SK-N-SH (cell line): ENCODE results near the gene ANKRD18B. TPM values are rescaled to one million over a fixed set of nuclear protein-coding genes. Genes with fewer than 3 reads are reported as not detected.
A peak's percentile ranks its signal among the peaks of the same experiment; 100 is the strongest.
"Not testable (repeated sequence)": the region's sequence is repeated elsewhere in the genome, so short reads cannot be mapped to it uniquely, and the experiment has no call there.

Experiments used
- CTCF ChIA-PET: fragments of 300-600, 350-600 bp; formaldehyde crosslinking; extraction: SDS; loops from one replicate; lab custom pipeline; 2021; lab: Yijun Ruan, JAX
- POLR2A ChIA-PET: fragments of 350-600 bp; sonication (Branson Sonifier 250); formaldehyde crosslinking; extraction: SDS; loops from one replicate; lab custom pipeline; 2020; ENCODE audit warnings: antibody characterized with exemption, inconsistent platforms; lab: Yijun Ruan, JAX
- DNase-seq: peaks from one replicate; pipeline ENCODE4 v3.0.0; 2012
- H2AFZ ChIP-seq: fragments of 200-600 bp; sonication (generic); 2 replicates; pipeline ENCODE4 v1.8.1; 2016; ENCODE audit warnings: antibody characterized with exemption, mild to moderate bottlenecking, low read depth
- H3F3A ChIP-seq: fragments of 200-600 bp; sonication (generic); replicated peaks from 2 replicates; pipeline ENCODE3; 2016; ENCODE audit warnings: antibody characterized with exemption, mild to moderate bottlenecking; ENCODE audit not compliant: insufficient read depth
- H3K27ac ChIP-seq, 2 experiments: fragments of 200-500 bp in 1 of 2; fragments of 200-600 bp in 1 of 2; sonication (Bioruptor generic) in 1 of 2; sonication (generic), shearing (Covaris generic) in 1 of 2; 2 replicates each; pipeline versions ENCODE4 v1.5.1 to v1.6.1; 2014 to 2016; ENCODE audit warnings: low read depth in 2 of 2, inconsistent platforms in 1 of 2, low read length in 1 of 2, mild to moderate bottlenecking in 1 of 2, mixed read lengths in 1 of 2
- H3K27me3 ChIP-seq: fragments of 200-600 bp; sonication (generic), shearing (Covaris generic); 2 replicates; pipeline ENCODE4 v1.6.1; 2016; ENCODE audit warnings: mixed run types; ENCODE audit not compliant: insufficient read depth
- H3K36me3 ChIP-seq, 2 experiments: fragments of 200-500 bp in 1 of 2; fragments of 200-600 bp in 1 of 2; sonication (Bioruptor generic) in 1 of 2; sonication (generic) in 1 of 2; replicated peaks in 1 of 2; 2 replicates each; pipeline versions ENCODE3 to v1.5.1; 2014 to 2016; ENCODE audit warnings: low read length in 1 of 2, mild to moderate bottlenecking in 1 of 2; ENCODE audit not compliant: insufficient read depth in 2 of 2, control insufficient read depth in 1 of 2
- H3K4me1 ChIP-seq, 2 experiments: fragments of 200-500 bp in 1 of 2; fragments of 200-600 bp in 1 of 2; sonication (Bioruptor generic) in 1 of 2; sonication (generic), shearing (Covaris generic) in 1 of 2; 2 replicates each; pipeline versions ENCODE4 v1.5.1 to v1.6.1; 2014 to 2016; ENCODE audit warnings: low read depth in 1 of 2, low read length in 1 of 2, mixed run types in 1 of 2; ENCODE audit not compliant: insufficient read depth in 2 of 2, control insufficient read depth in 1 of 2
- H3K4me2 ChIP-seq: fragments of 200-600 bp; sonication (generic), shearing (Covaris generic); 2 replicates; pipeline ENCODE4 v1.6.1; 2017; ENCODE audit warnings: mixed run types
- H3K4me3 ChIP-seq, 2 experiments: fragments of 200-500 bp in 1 of 2; fragments of 200-600 bp in 1 of 2; sonication (Bioruptor generic) in 1 of 2; sonication (generic), shearing (Covaris generic) in 1 of 2; 2 replicates each; pipeline versions ENCODE4 v1.5.1 to v1.8.1; 2014 to 2016; ENCODE audit warnings: low read depth in 2 of 2, inconsistent platforms in 1 of 2, low read length in 1 of 2, mild to moderate bottlenecking in 1 of 2, mixed read lengths in 1 of 2, moderate library complexity in 1 of 2
- H3K79me2 ChIP-seq: fragments of 200-600 bp; sonication (generic); 2 replicates; pipeline ENCODE4 v1.8.1; 2017; ENCODE audit warnings: mild to moderate bottlenecking; ENCODE audit not compliant: insufficient read depth
- H3K9ac ChIP-seq: fragments of 200-600 bp; sonication (generic); 2 replicates; pipeline ENCODE4 v1.6.1; 2017; ENCODE audit warnings: mixed run types
- H3K9me2 ChIP-seq: fragments of 200-600 bp; sonication (generic); 2 replicates; pipeline ENCODE4 v1.6.1; 2017; ENCODE audit warnings: mixed run types
- H3K9me3 ChIP-seq: fragments of 200-600 bp; sonication (generic); 2 replicates; pipeline ENCODE4 v1.6.1; 2017; ENCODE audit warnings: mixed run types, mild to moderate bottlenecking, moderate library complexity
- H4K20me1 ChIP-seq: fragments of 200-600 bp; sonication (generic); 2 replicates; pipeline ENCODE4 v1.6.1; 2017; ENCODE audit warnings: mild to moderate bottlenecking, mixed run types; ENCODE audit not compliant: insufficient read depth
- CHD2 ChIP-seq: fragments of 150-350 bp; IDR thresholded peaks from 2 replicates; pipeline ENCODE4 v1.6.1; 2018; ENCODE audit warnings: low read length; ENCODE audit not compliant: partially characterized antibody
- CTCF ChIP-seq: fragments of 200-600 bp; sonication (generic); IDR thresholded peaks from 2 replicates; pipeline ENCODE4 v1.6.1; 2017; ENCODE audit warnings: antibody characterized with exemption, mild to moderate bottlenecking, moderate library complexity
- ELF1 ChIP-seq: IDR thresholded peaks from 2 replicates; pipeline ENCODE4 v1.4.0; 2012
- EP300 ChIP-seq, 2 experiments: IDR thresholded peaks; 2 replicates each; pipeline versions ENCODE4 v1.4.0 to v1.6.1; 2012; ENCODE audit warnings: borderline replicate concordance in 1 of 2, low read depth in 1 of 2, low read length in 1 of 2
- EZH2phosphoT487 ChIP-seq: fragments of 200-600 bp; sonication (generic); IDR thresholded peaks from 2 replicates; pipeline ENCODE4 v1.6.1; 2017; ENCODE audit warnings: low read depth, mixed run types, mild to moderate bottlenecking, antibody characterized with exemption, moderate library complexity, borderline replicate concordance
- FOSL2 ChIP-seq: IDR thresholded peaks from 2 replicates; pipeline ENCODE4 v1.4.0; 2012; ENCODE audit warnings: low read depth, mild to moderate bottlenecking, moderate library complexity, borderline replicate concordance
- FOXJ3 ChIP-seq: sonication (generic); formaldehyde crosslinking; IDR thresholded peaks from 2 replicates; pipeline ENCODE4 v1.5.1; 2020; ENCODE audit warnings: mild to moderate bottlenecking, missing genetic modification reagents
- FOXM1 ChIP-seq: IDR thresholded peaks from 2 replicates; pipeline ENCODE4 v1.4.0; 2012; ENCODE audit warnings: low read depth, mild to moderate bottlenecking
- GABPA ChIP-seq: IDR thresholded peaks from 2 replicates; pipeline ENCODE4 v1.4.0; 2012; ENCODE audit warnings: low read depth, mild to moderate bottlenecking
- JUND ChIP-seq: IDR thresholded peaks from 2 replicates; pipeline ENCODE4 v1.4.0; 2012
- MAX ChIP-seq: IDR thresholded peaks from 2 replicates; pipeline ENCODE4 v1.4.0; 2012; ENCODE audit warnings: low read depth
- MEF2A ChIP-seq: IDR thresholded peaks from 2 replicates; pipeline ENCODE4 v1.4.0; 2012; ENCODE audit warnings: low read depth, borderline replicate concordance
- MXI1 ChIP-seq: IDR thresholded peaks from 2 replicates; pipeline ENCODE4 v1.6.1; 2012; ENCODE audit warnings: mild to moderate bottlenecking, low read depth, low read length, improper control_type of control experiment
- NRF1 ChIP-seq: IDR thresholded peaks from 2 replicates; pipeline ENCODE4 v1.6.1; 2012; ENCODE audit warnings: low read depth, mild to moderate bottlenecking, low read length
- PBX3 ChIP-seq: IDR thresholded peaks from 2 replicates; pipeline ENCODE4; 2012
- POLR2AphosphoS5 ChIP-seq: IDR thresholded peaks from 2 replicates; pipeline ENCODE4 v1.6.1; 2012; ENCODE audit warnings: low read depth, low read length
- RAD21 ChIP-seq: IDR thresholded peaks from 2 replicates; pipeline ENCODE4 v1.6.1; 2012; ENCODE audit warnings: mild to moderate bottlenecking, low read length
- RXRA ChIP-seq: IDR thresholded peaks from 2 replicates; pipeline ENCODE4 v1.4.0; 2012; ENCODE audit warnings: low read depth, mild to moderate bottlenecking, borderline replicate concordance
- SIN3A ChIP-seq: IDR thresholded peaks from 2 replicates; pipeline ENCODE4 v1.6.1; 2012; ENCODE audit warnings: low read depth, mild to moderate bottlenecking, low read length, moderate library complexity, borderline replicate concordance
- TCF12 ChIP-seq: IDR thresholded peaks from 2 replicates; pipeline ENCODE4 v1.4.0; 2012
- TEAD4 ChIP-seq: IDR thresholded peaks from 2 replicates; pipeline ENCODE4 v1.4.0; 2012; ENCODE audit warnings: mild to moderate bottlenecking, borderline replicate concordance; ENCODE audit not compliant: insufficient read depth
- USF1 ChIP-seq: IDR thresholded peaks from 2 replicates; pipeline ENCODE4 v1.4.0; 2012; ENCODE audit warnings: low read depth, borderline replicate concordance
- USF2 ChIP-seq: fragments of 150-350 bp; IDR thresholded peaks from 2 replicates; pipeline ENCODE4 v1.6.1; 2017; ENCODE audit warnings: antibody characterized with exemption, low read length, low read depth, borderline replicate concordance
- YY1 ChIP-seq: IDR thresholded peaks from 2 replicates; pipeline ENCODE4 v1.4.0; 2012; ENCODE audit warnings: low read depth, mild to moderate bottlenecking
- WGBS: methylation state at CpG from one replicate; pipeline ENCODE4 v1.1.6; 2017; ENCODE audit warnings: low lambda C conversion rate; 5-methylcytosine and 5-hydroxymethylcytosine counted together
- polyA plus RNA-seq, 3 experiments: library from polyadenylated mRNA; depleted of rRNA; stranded (reverse); fragments of >200 nt; gene quantifications; 2 replicates each; pipeline ENCODE4 v1.2.3, GENCODE V29; 2012

ANKRD18B gene
- polyA plus RNA-seq, 1 of the 3 experiments (the other 2 are of a cell fraction), result 2.3 TPM

- no peak for TF ChIP-seq USF2
- no peak for TF ChIP-seq FOXJ3
- TF ChIP-seq NRF1, result no peak
- no peak for TF ChIP-seq EZH2phosphoT487
- no peak for TF ChIP-seq USF1
- peak; percentile 66; the same call in 1 of the 2 replicates for TF ChIP-seq SIN3A
- TF ChIP-seq ELF1, result no peak
- TF ChIP-seq PBX3, result no peak
- TF ChIP-seq FOSL2, result no peak
- TF ChIP-seq YY1, result peak; percentile 78
- TF ChIP-seq MXI1, result 0 out of 2 replicates have a peak, but pooled peaks have one; percentile 33
- TF ChIP-seq MEF2A, result no peak
- no peak for TF ChIP-seq EP300 (IDR thresholded peaks at IDR 0.05; ENCODE audit: borderline replicate concordance in 1 of 2, low read depth in 1 of 2, low read length in 1 of 2)
- no peak for TF ChIP-seq GABPA
- no peak; the same call in 1 of the 2 replicates for TF ChIP-seq JUND
- no peak for TF ChIP-seq RXRA
- peak; percentile 26 for TF ChIP-seq TCF12
- no peak for TF ChIP-seq CTCF
- no peak for TF ChIP-seq RAD21
- TF ChIP-seq POLR2AphosphoS5, result peak; percentile 63
- no peak for TF ChIP-seq FOXM1
- no peak for TF ChIP-seq CHD2
- TF ChIP-seq MAX, result peak; percentile 67; the same call in 1 of the 2 replicates
- no peak for TF ChIP-seq TEAD4
These were observed 13.5 kb upstream of the ANKRD18B start (continued) for GRCh38 chr9:33510262-33511183.

GRCh38 chr9:33511184-33511517, 12.9 kb upstream of the ANKRD18B start:
- peak overlapping the region; percentile 97 for H2AFZ ChIP-seq
- not testable (repeated sequence) for DNase-seq, H4K20me1 ChIP-seq, H3K4me1 ChIP-seq, H3K27me3 ChIP-seq, H3K36me3 ChIP-seq, H3K9me3 ChIP-seq, H3K9me2 ChIP-seq
- H3K79me2 ChIP-seq, result peaks cover 15% of the 10 kb centered on the region; the same call in 1 of the 2 replicates
- POLR2A ChIA-PET, result interaction anchor here (1.3 kb wide), 2 partner anchors 13 to 38 kb away, joined by 6 to 14 read pairs; partner anchors contain the start of genes ANKRD18B and NOL6
- H3K9ac ChIP-seq, result peak overlapping the region; percentile 94
- peak overlapping the region; percentile 93 to 98 for H3K27ac ChIP-seq
- H3K4me3 ChIP-seq, result peak overlapping the region; percentile 60 to 70
- H3K4me2 ChIP-seq, result peak overlapping the region; percentile 84
- CTCF ChIA-PET, result interaction anchor here (0.6 to 1.3 kb wide), 3 partner anchors 14 to 44 kb away, joined by 3 to 4 read pairs (median 3); no protein-coding TSS in a partner anchor
- WGBS, result 2% methylated on average over 8 of the region's 8 CpGs
- peaks cover 27% of the 10 kb centered on the region for H3F3A ChIP-seq

GRCh38 chr9:33512535-33512934, 11.5 kb upstream of the ANKRD18B start:
- WGBS, result 98% methylated on average over 2 of the region's 2 CpGs
- H3K4me2 ChIP-seq, CTCF ChIA-PET, H3K9me2 ChIP-seq, H3K27me3 ChIP-seq, H3K4me3 ChIP-seq, H3K9me3 ChIP-seq, H3K27ac ChIP-seq, H2AFZ ChIP-seq, H3K9ac ChIP-seq, H3K36me3 ChIP-seq, H3K4me1 ChIP-seq, H4K20me1 ChIP-seq, DNase-seq, POLR2A ChIA-PET: not testable (repeated sequence)
- peaks cover 15% of the 10 kb centered on the region; the same call in 1 of the 2 replicates for H3K79me2 ChIP-seq
- peaks cover 14% of the 10 kb centered on the region for H3F3A ChIP-seq
